Lung microvascular endothelial cell (primary cell): ENCODE results near the gene MAP3K9. TPM values are rescaled to one million over a fixed set of nuclear protein-coding genes. Genes with fewer than 3 reads are reported as not detected.

Experiments used
- DNase-seq, 2 donors: peaks; one replicate each; pipeline versions ENCODE4 v3.0.0 to v3.0.0-alpha.2; 2010; ENCODE audit warnings: low read depth in 2 of 2
- total RNA-seq: library from RNA; depleted of rRNA; stranded (reverse); fragments of >200 nt; gene quantifications from 2 replicates; pipeline ENCODE4 v1.2.1, GENCODE V29; 2014

MAP3K9 gene
- total RNA-seq, 1 donor from 2014 or later, result under 0.01 TPM

GRCh38 chr14:70821584-70822529 is 12.5 kb upstream of the MAP3K9 start:
- peak; percentile 23 to 24 for DNase-seq

GRCh38 chr14:70816525-70816924 is 7.2 kb upstream of the MAP3K9 start:
- no peak for DNase-seq

- DNase-seq, result no peak
Measured at GRCh38 chr14:70814466-70814865, 5.2 kb upstream of the MAP3K9 start.

- no peak for DNase-seq
Measured at GRCh38 chr14:70812124-70812818, 3.0 kb upstream of the MAP3K9 start.

- no peak for DNase-seq
Measured at GRCh38 chr14:70811578-70811977, 2.3 kb upstream of the MAP3K9 start.

GRCh38 chr14:70811050-70811449 is 1.7 kb upstream of the MAP3K9 start:
- no peak for DNase-seq

GRCh38 chr14:70810621-70811020 is 1.3 kb upstream of the MAP3K9 start:
- DNase-seq, result no peak

- DNase-seq, result no peak
Measured at GRCh38 chr14:70808416-70809224, 693 bp downstream of the MAP3K9 start.

GRCh38 chr14:70807898-70808415 is 1.4 kb downstream of the MAP3K9 start:
- DNase-seq, result no peak

GRCh38 chr14:70804556-70805162 is 4.7 kb downstream of the MAP3K9 start:
- no peak for DNase-seq

GRCh38 chr14:70803321-70804310 is 5.7 kb downstream of the MAP3K9 start:
- no peak for DNase-seq

GRCh38 chr14:70802379-70802778 is 6.9 kb downstream of the MAP3K9 start:
- no peak for DNase-seq

GRCh38 chr14:70801836-70802235 is 7.5 kb downstream of the MAP3K9 start:
- no peak for DNase-seq

GRCh38 chr14:70796551-70796950 is 12.8 kb downstream of the MAP3K9 start:
- DNase-seq, result no peak

- DNase-seq, result no peak
Measured at GRCh38 chr14:70794294-70794693, 15.0 kb downstream of the MAP3K9 start.

- DNase-seq, result no peak
Measured at GRCh38 chr14:70793637-70794036, 15.7 kb downstream of the MAP3K9 start.

GRCh38 chr14:70792939-70793338 is 16.4 kb downstream of the MAP3K9 start:
- no peak for DNase-seq

GRCh38 chr14:70791971-70792370 is 17.3 kb downstream of the MAP3K9 start:
- peak in 1 of 2 donors; percentile 11 for DNase-seq

- DNase-seq, result no peak
Measured at GRCh38 chr14:70789961-70790360, 19.4 kb downstream of the MAP3K9 start.

GRCh38 chr14:70789361-70789760 is 20.0 kb downstream of the MAP3K9 start:
- peak in 1 of 2 donors; percentile 45 for DNase-seq
